GM12878 (cell line): Measurements from ENCODE around the gene POC1B. TPM values are rescaled to one million over a fixed set of nuclear protein-coding genes. Genes with fewer than 3 reads are reported as not detected.
A peak's percentile ranks its signal among the peaks of the same experiment; 100 is the strongest.

Source experiments
- ATAC-seq: fragments of 200-7000 bp; cut with Tn5 transposase; 3 replicates; pipeline ENCODE4 v1.9.1; 2020; ENCODE audit warnings: mild to moderate bottlenecking, moderate library complexity
- BruUV-seq: library from RNA; stranded (reverse); fragments of 400-500 nt; replicated peaks from 2 replicates; lab custom pipeline; 2021; lab: Mats Ljungman, UMichigan
- CTCF ChIA-PET: fragments of 300-600 bp; sonication (Branson Sonifier 250); formaldehyde crosslinking; extraction: SDS; loops from one replicate; lab custom pipeline; 2021; ENCODE audit warnings: inconsistent platforms; lab: Yijun Ruan, JAX
- POLR2A ChIA-PET: fragments of 350-600 bp; formaldehyde crosslinking; extraction: SDS; loops from one replicate; lab custom pipeline; 2021; ENCODE audit warnings: inconsistent platforms; lab: Charles Lee
- RAD21 ChIA-PET: fragments of 300-600 bp; sonication (Branson Sonifier 250); formaldehyde crosslinking; loops from one replicate; lab custom pipeline; 2023; ENCODE audit warnings: antibody characterized with exemption; ENCODE audit not compliant: unreplicated experiment; lab: Charles Lee
- SMC1A ChIA-PET: fragments of 300-600 bp; sonication (Branson Sonifier 250); formaldehyde crosslinking; loops from one replicate; lab custom pipeline; 2023; ENCODE audit not compliant: unreplicated experiment, uncharacterized antibody; lab: Charles Lee
- DNase-seq: peaks from one replicate; pipeline ENCODE4 v3.0.0-alpha.2; 2011; ENCODE audit warnings: low read depth, low spot score
- FAIRE-seq: peaks from 3 replicates; lab custom pipeline; 2011; peaks lifted over from hg19 to GRCh38; lab: Jason Lieb, UNC
- H2AFZ ChIP-seq: 2 replicates; pipeline ENCODE4 v1.6.0; 2011; ENCODE audit warnings: low read depth, low read length, control low read depth; ENCODE audit not compliant: control insufficient read depth
- H3K27ac ChIP-seq: 2 replicates; pipeline ENCODE4 v1.5.1; 2011; ENCODE audit warnings: control low read depth; ENCODE audit not compliant: control insufficient read depth, insufficient read depth
- H3K27me3 ChIP-seq, 2 experiments: replicated peaks in 1 of 2; 2 replicates each; pipeline versions ENCODE4 v1.6.0 to v1.6.1; 2011; ENCODE audit warnings: low read length in 1 of 2; ENCODE audit not compliant: control insufficient read depth in 2 of 2, insufficient read depth in 2 of 2
- H3K36me3 ChIP-seq, 2 experiments: 2 replicates each; pipeline ENCODE4 v1.5.1; 2011; ENCODE audit warnings: low read length in 1 of 2; ENCODE audit not compliant: control insufficient read depth in 2 of 2, insufficient read depth in 2 of 2
- H3K4me1 ChIP-seq: 2 replicates; pipeline ENCODE4 v1.6.1; 2011; ENCODE audit warnings: mild to moderate bottlenecking, low read length, moderate library complexity, mixed read lengths; ENCODE audit not compliant: control insufficient read depth, insufficient read depth
- H3K4me2 ChIP-seq: 2 replicates; pipeline ENCODE4 v1.6.0; 2011; ENCODE audit warnings: control low read depth; ENCODE audit not compliant: control insufficient read depth, insufficient read depth
- H3K4me3 ChIP-seq: fragments of 200-600 bp; sonication (generic); 2 replicates; pipeline ENCODE4 v1.5.1; 2016
- H3K79me2 ChIP-seq: 2 replicates; pipeline ENCODE4 v1.6.0; 2011; ENCODE audit warnings: low read length; ENCODE audit not compliant: control insufficient read depth, insufficient read depth
- H3K9ac ChIP-seq: 2 replicates; pipeline ENCODE4 v1.8.0; 2011; ENCODE audit warnings: low read length, control low read depth, mixed read lengths; ENCODE audit not compliant: control insufficient read depth, insufficient read depth
- H3K9me3 ChIP-seq: replicated peaks from 3 replicates; pipeline ENCODE4 v1.5.1; 2011; ENCODE audit warnings: mild to moderate bottlenecking, low read length; ENCODE audit not compliant: control insufficient read depth, insufficient read depth
- H4K20me1 ChIP-seq: 2 replicates; pipeline ENCODE4 v1.6.0; 2011; ENCODE audit not compliant: control insufficient read depth, insufficient read depth
- CHD2 ChIP-seq: IDR thresholded peaks from 2 replicates; pipeline ENCODE4 v1.6.1; 2011; ENCODE audit warnings: low read depth, low read length, improper control_type of control experiment, borderline replicate concordance
- FOXM1 ChIP-seq: IDR thresholded peaks from 2 replicates; pipeline ENCODE4 v1.6.1; 2012; ENCODE audit warnings: low read depth, mild to moderate bottlenecking, inconsistent platforms, low read length, moderate library complexity
- JUNB ChIP-seq: IDR thresholded peaks from 2 replicates; pipeline ENCODE4 v1.6.1; 2016; ENCODE audit warnings: antibody characterized with exemption, mild to moderate bottlenecking
- MEF2A ChIP-seq: IDR thresholded peaks from 2 replicates; pipeline ENCODE4 v1.6.1; 2011; ENCODE audit warnings: low read depth, mild to moderate bottlenecking, low read length, moderate library complexity; ENCODE audit not compliant: insufficient read depth
- MXI1 ChIP-seq: fragments of 150-350 bp; IDR thresholded peaks from 2 replicates; pipeline ENCODE4 v1.6.1; 2011; ENCODE audit warnings: low read depth, mild to moderate bottlenecking, inconsistent platforms, low read length, improper control_type of control experiment
- MYB ChIP-seq: fragments of 150-350 bp; IDR thresholded peaks from 2 replicates; pipeline ENCODE4 v1.6.1; 2014; ENCODE audit warnings: mild to moderate bottlenecking, low read depth, low read length, borderline replicate concordance
- NFIC ChIP-seq: IDR thresholded peaks from 2 replicates; pipeline ENCODE4 v1.6.1; 2012; ENCODE audit warnings: low read depth, mild to moderate bottlenecking, inconsistent platforms, low read length, moderate library complexity
- PML ChIP-seq: IDR thresholded peaks from 2 replicates; pipeline ENCODE4 v1.6.1; 2012; ENCODE audit warnings: low read length, inconsistent platforms
- RCOR1 ChIP-seq: conservative IDR thresholded peaks from 2 replicates; pipeline ENCODE4 v1.6.1; 2012; ENCODE audit warnings: low read depth, low read length, improper control_type of control experiment
- SMC3 ChIP-seq: IDR thresholded peaks from 2 replicates; pipeline ENCODE4 v1.6.1; 2011; ENCODE audit warnings: low read length, improper control_type of control experiment, borderline replicate concordance
- SP1 ChIP-seq: IDR thresholded peaks from one replicate; pipeline ENCODE4 v1.6.1; 2011; ENCODE audit warnings: low read depth, low read length
- SRF ChIP-seq, 2 experiments: IDR thresholded peaks; 2 replicates each; pipeline ENCODE4 v1.6.1; 2011; ENCODE audit warnings: low read depth in 2 of 2, low read length in 2 of 2, mild to moderate bottlenecking in 1 of 2, moderate library complexity in 1 of 2
- SUPT20H ChIP-seq: IDR thresholded peaks from 2 replicates; pipeline ENCODE4 v1.6.1; 2011; ENCODE audit warnings: low read depth, mild to moderate bottlenecking, low read length, moderate library complexity, borderline replicate concordance; ENCODE audit not compliant: control insufficient read depth
- ZNF207 ChIP-seq: fragments of 450-650 bp; IDR thresholded peaks from 2 replicates; pipeline ENCODE4 v1.6.1; 2014; ENCODE audit warnings: antibody characterized with exemption, mild to moderate bottlenecking, borderline replicate concordance
- WGBS: methylation state at CpG from one replicate; pipeline ENCODE4 v1.1.6; 2016; ENCODE audit warnings: low lambda C conversion rate; ENCODE audit not compliant: insufficient replicate concordance, insufficient coverage; ENCODE audit errors: missing lambda C conversion rate; 5-methylcytosine and 5-hydroxymethylcytosine counted together
- in situ Hi-C: fragments of 300-500 bp; cut with MboI; formaldehyde crosslinking; loops from 9 replicates; pipeline ENCODE4 v1.14.3; 2018; ENCODE audit warnings: mixed read lengths
- intact Hi-C: fragments of 100-400 bp; cut with micrococcal nuclease; formaldehyde crosslinking; loops from one replicate; pipeline ENCODE4 v1.14.2; 2022; ENCODE audit not compliant: unreplicated experiment
- polyA plus RNA-seq, 11 experiments: library from polyadenylated mRNA; depleted of rRNA in 4 of 11; unstranded in 6 of 11; stranded (reverse) in 5 of 11; fragments of >200 nt; fragmentation: Nextera tagmentation in 4 of 11; fragmentation: Illumina TruSeq in 1 of 11; extraction: Ambion mirVana in 4 of 11; extraction: Trizol in 1 of 11; gene quantifications; 1 replicate in 1 of 11; 2 replicates in 10 of 11; pipeline versions ENCODE4 v1.2.1 to v1.2.3, GENCODE V29; 2011 to 2016; ENCODE audit warnings: inconsistent platforms in 2 of 11, missing spikeins in 2 of 11, low read depth in 1 of 11
- total RNA-seq, 4 experiments: library from RNA; depleted of rRNA in 3 of 4; stranded (reverse); fragments of >200 nt in 3 of 4; fragmentation: Illumina TruSeq in 1 of 4; extraction: Trizol in 1 of 4; gene quantifications; 2 replicates each; pipeline versions ENCODE4 v1.2.1 to v1.2.3, GENCODE V29; 2013 to 2021
- TF ChIP-seq, protein P1 (sequence below), 3 experiments: IDR thresholded peaks in 2 of 3; conservative IDR thresholded peaks in 1 of 3; 2 replicates each; pipeline ENCODE4 v1.5.1; 2011; ENCODE audit warnings: low read depth in 3 of 3, low read length in 3 of 3, mild to moderate bottlenecking in 3 of 3, control low read depth in 2 of 3, moderate library complexity in 2 of 3, inconsistent platforms in 1 of 3, mixed read lengths in 1 of 3; ENCODE audit not compliant: control insufficient read depth in 2 of 3, insufficient read depth in 1 of 3; ENCODE audit errors: extremely low read depth in 1 of 3
- TF ChIP-seq, protein P2 (sequence below): fragments of 450-650 bp; IDR thresholded peaks from 2 replicates; pipeline ENCODE4 v1.6.1; 2017; ENCODE audit warnings: borderline replicate concordance
- TF ChIP-seq, protein P3 (sequence below): fragments of 150-350 bp; IDR thresholded peaks from 2 replicates; pipeline ENCODE4 v1.6.1; 2014; ENCODE audit warnings: mild to moderate bottlenecking, low read depth, low read length
- TF ChIP-seq, protein P4 (sequence below): IDR thresholded peaks from 2 replicates; pipeline ENCODE4 v1.6.1; 2011; ENCODE audit warnings: borderline replicate concordance, low read depth, mild to moderate bottlenecking, moderate library complexity, mixed read lengths, low read length; ENCODE audit not compliant: insufficient read depth; ENCODE audit errors: extremely low read length

The POC1B gene
- total and polyA plus RNA-seq, 10 of the 15 experiments (the other 5 are each of a cell fraction or from before 2014, with no cell fraction given) = 4.4 to 17.8 (median 11.3) TPM

DNA sequence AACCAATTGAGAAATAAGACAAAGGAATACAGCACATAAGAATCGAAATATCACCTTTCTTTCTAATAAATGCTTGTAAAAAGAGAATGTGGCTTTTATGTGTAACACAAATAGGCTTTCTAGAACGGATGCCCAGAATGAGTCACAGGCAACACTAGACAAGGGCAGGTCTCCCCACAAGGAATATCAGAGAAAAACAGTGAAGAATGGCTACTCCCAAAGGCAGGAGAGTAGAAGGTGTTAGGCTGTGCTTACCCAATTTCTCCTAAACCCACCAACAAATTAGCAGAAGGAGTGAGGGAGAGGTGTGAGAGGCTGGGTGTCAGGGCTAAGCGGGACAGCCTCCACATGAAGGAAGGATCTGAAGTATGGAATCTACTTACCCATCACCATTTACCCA is 56.5 kb downstream of the POC1B start:
- ChIA-PET POLR2A (no interaction called here), RAD21 (interaction anchor here (1.5 to 1.9 kb wide), 2 partner anchors 56 to 123 kb away, joined by 3 to 11 read pairs; partner anchors contain the start of genes GALNT4 and POC1B)
- BruUV-seq = no TSS peak
- TF ChIP-seq SP1 = no peak
- TF ChIP-seq, protein P1, sequence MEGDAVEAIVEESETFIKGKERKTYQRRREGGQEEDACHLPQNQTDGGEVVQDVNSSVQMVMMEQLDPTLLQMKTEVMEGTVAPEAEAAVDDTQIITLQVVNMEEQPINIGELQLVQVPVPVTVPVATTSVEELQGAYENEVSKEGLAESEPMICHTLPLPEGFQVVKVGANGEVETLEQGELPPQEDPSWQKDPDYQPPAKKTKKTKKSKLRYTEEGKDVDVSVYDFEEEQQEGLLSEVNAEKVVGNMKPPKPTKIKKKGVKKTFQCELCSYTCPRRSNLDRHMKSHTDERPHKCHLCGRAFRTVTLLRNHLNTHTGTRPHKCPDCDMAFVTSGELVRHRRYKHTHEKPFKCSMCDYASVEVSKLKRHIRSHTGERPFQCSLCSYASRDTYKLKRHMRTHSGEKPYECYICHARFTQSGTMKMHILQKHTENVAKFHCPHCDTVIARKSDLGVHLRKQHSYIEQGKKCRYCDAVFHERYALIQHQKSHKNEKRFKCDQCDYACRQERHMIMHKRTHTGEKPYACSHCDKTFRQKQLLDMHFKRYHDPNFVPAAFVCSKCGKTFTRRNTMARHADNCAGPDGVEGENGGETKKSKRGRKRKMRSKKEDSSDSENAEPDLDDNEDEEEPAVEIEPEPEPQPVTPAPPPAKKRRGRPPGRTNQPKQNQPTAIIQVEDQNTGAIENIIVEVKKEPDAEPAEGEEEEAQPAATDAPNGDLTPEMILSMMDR (IDR thresholded peaks at IDR 0.05 in 2 of 3, conservative IDR thresholded peaks at IDR 0.05 in 1 of 3; ENCODE audit: control insufficient read depth in 2 of 3, extremely low read depth in 1 of 3, insufficient read depth in 1 of 3, low read depth in 3 of 3, low read length in 3 of 3) = no peak
- no peak for TF ChIP-seq MYB
- no peak for TF ChIP-seq ZNF207
- peak; percentile 64; the same call in 1 of the 2 replicates for TF ChIP-seq FOXM1
- TF ChIP-seq CHD2 = no peak
- TF ChIP-seq, protein P2, sequence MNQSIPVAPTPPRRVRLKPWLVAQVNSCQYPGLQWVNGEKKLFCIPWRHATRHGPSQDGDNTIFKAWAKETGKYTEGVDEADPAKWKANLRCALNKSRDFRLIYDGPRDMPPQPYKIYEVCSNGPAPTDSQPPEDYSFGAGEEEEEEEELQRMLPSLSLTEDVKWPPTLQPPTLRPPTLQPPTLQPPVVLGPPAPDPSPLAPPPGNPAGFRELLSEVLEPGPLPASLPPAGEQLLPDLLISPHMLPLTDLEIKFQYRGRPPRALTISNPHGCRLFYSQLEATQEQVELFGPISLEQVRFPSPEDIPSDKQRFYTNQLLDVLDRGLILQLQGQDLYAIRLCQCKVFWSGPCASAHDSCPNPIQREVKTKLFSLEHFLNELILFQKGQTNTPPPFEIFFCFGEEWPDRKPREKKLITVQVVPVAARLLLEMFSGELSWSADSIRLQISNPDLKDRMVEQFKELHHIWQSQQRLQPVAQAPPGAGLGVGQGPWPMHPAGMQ = no peak
- TF ChIP-seq SUPT20H = no peak
- 0 out of 2 replicates have a peak, but pooled peaks have one; percentile 31 for TF ChIP-seq PML
- TF ChIP-seq JUNB = peak; percentile 80
- no peak for TF ChIP-seq RCOR1
- TF ChIP-seq MXI1 = no peak
- peak; percentile 71; the same call in 1 of the 2 replicates for TF ChIP-seq MEF2A
- TF ChIP-seq SMC3 = no peak
- TF ChIP-seq, protein P3, sequence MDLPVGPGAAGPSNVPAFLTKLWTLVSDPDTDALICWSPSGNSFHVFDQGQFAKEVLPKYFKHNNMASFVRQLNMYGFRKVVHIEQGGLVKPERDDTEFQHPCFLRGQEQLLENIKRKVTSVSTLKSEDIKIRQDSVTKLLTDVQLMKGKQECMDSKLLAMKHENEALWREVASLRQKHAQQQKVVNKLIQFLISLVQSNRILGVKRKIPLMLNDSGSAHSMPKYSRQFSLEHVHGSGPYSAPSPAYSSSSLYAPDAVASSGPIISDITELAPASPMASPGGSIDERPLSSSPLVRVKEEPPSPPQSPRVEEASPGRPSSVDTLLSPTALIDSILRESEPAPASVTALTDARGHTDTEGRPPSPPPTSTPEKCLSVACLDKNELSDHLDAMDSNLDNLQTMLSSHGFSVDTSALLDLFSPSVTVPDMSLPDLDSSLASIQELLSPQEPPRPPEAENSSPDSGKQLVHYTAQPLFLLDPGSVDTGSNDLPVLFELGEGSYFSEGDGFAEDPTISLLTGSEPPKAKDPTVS = no peak
- 0 out of 4 replicates have a peak, but pooled peaks of 1 of the 2 experiments have one; percentile 23 for TF ChIP-seq SRF (IDR thresholded peaks at IDR 0.05; ENCODE audit: low read depth in 2 of 2, low read length in 2 of 2)
- TF ChIP-seq, protein P4, sequence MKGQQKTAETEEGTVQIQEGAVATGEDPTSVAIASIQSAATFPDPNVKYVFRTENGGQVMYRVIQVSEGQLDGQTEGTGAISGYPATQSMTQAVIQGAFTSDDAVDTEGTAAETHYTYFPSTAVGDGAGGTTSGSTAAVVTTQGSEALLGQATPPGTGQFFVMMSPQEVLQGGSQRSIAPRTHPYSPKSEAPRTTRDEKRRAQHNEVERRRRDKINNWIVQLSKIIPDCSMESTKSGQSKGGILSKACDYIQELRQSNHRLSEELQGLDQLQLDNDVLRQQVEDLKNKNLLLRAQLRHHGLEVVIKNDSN = no peak
- TF ChIP-seq NFIC = peak; percentile 78; the same call in 1 of the 2 replicates

More for the DNA sequence above, 56.5 kb downstream of the POC1B start:
- peak overlapping the region; percentile 48; the same call in 1 of the 2 replicates for H3K4me3 ChIP-seq
- DNase-seq (no peak), ATAC-seq (peak; percentile 78), FAIRE-seq (peak; percentile 94)
- no peak overlapping the region; the same call in 1 of the 2 replicates for H2AFZ ChIP-seq
- no peaks in the 10 kb centered on the region for H3K27me3 ChIP-seq
- 19% methylated on average over 3 of the region's 3 CpGs for WGBS
- in situ Hi-C loops (no loop called here), intact Hi-C loops (loop anchor here (5.0 kb wide), 1 partner anchor 117 kb away; the partner anchor contains the start of gene DUSP6)
- SMC1A ChIA-PET = interaction anchor here (6.6 kb wide), 1 partner anchor 58 kb away, joined by 70 read pairs; the partner anchor contains the start of genes GALNT4 and POC1B
- H3K9ac ChIP-seq = no peak overlapping the region
- peaks cover 18% of the 10 kb centered on the region for H3K4me1 ChIP-seq
- peak overlapping the region; percentile 39 for H3K4me2 ChIP-seq
- H3K9me3 ChIP-seq = no peaks in the 10 kb centered on the region
- CTCF ChIA-PET = interaction anchor here (1.7 to 7.6 kb wide), 2 partner anchors 57 to 450 kb away, joined by 9 to 176 read pairs; partner anchors contain the start of genes GALNT4 and POC1B
- no peaks in the 10 kb centered on the region for H3K79me2 ChIP-seq
- peak overlapping the region; percentile 57 for H3K27ac ChIP-seq
- no peaks in the 10 kb centered on the region for H4K20me1 ChIP-seq
- no peaks in the 10 kb centered on the region for H3K36me3 ChIP-seq
